ENCODE measurements around the gene RGMA.
"Not testable (repeated sequence)": the region's sequence is repeated elsewhere in the genome, so short reads cannot be mapped to it uniquely, and the experiment has no call there.

Gene RGMA

GRCh38 chr15:93046120-93046519, 42.9 kb downstream of the RGMA start:
- no peak for DNase-seq

GRCh38 chr15:93045191-93045785, 43.7 kb downstream of the RGMA start:
- DNase-seq: no peak

GRCh38 chr15:93044301-93045190, 44.5 kb downstream of the RGMA start:
- DNase-seq: no peak

- DNase-seq: no peak
These were observed 45.2 kb downstream of the RGMA start for GRCh38 chr15:93043621-93044300.

GRCh38 chr15:93042691-93043378, 46.2 kb downstream of the RGMA start:
- no peak for DNase-seq

GRCh38 chr15:93042211-93042610, 46.8 kb downstream of the RGMA start:
- DNase-seq: no peak

GRCh38 chr15:93041159-93041547, 47.9 kb downstream of the RGMA start:
- no peak for DNase-seq

- DNase-seq: no peak
These were observed 48.5 kb downstream of the RGMA start for GRCh38 chr15:93040288-93041158.

GRCh38 chr15:93039562-93040287, 49.3 kb downstream of the RGMA start:
- not testable (repeated sequence) for DNase-seq

GRCh38 chr15:93037820-93038705, 50.9 kb downstream of the RGMA start:
- DNase-seq: no peak

- no peak for DNase-seq
These were observed 51.8 kb downstream of the RGMA start for GRCh38 chr15:93036951-93037819.

GRCh38 chr15:93035953-93036810, 52.8 kb downstream of the RGMA start:
- peak; percentile 29 for DNase-seq

- no peak for DNase-seq
These were observed 53.7 kb downstream of the RGMA start for GRCh38 chr15:93035092-93035915.

GRCh38 chr15:93034512-93034911, 54.5 kb downstream of the RGMA start:
- no peak for DNase-seq

- no peak for DNase-seq
These were observed 55.5 kb downstream of the RGMA start for GRCh38 chr15:93033434-93034045.

- DNase-seq: not testable (repeated sequence)
These were observed 56.4 kb downstream of the RGMA start for GRCh38 chr15:93032515-93033206.

Data from NCI-H226 (cell line).